ENCODE results near the gene TMEM245.
"Not testable (repeated sequence)": the region's sequence is repeated elsewhere in the genome, so short reads cannot be mapped to it uniquely, and the experiment has no call there.

The TMEM245 gene

DNA sequence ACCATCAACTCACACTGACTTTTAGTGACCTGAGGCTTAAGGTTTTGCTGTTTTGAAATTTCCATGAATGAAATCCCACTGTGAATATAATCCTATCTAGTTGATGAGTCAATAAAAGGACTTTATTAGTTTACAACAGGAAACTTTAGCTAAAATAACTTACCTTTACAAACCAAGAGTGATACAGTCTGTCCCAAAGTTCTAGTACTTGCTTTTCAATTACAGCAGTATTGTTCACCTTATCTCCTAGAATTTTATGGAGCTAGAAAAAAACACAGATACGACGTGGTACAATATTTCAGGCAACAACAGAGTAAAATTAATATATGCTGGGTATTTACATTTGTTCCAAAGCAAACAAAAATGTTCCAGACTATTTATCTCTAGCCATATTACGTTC, 59.6 kb downstream of the TMEM245 start:
- DNase-seq, result no peak

DNA sequence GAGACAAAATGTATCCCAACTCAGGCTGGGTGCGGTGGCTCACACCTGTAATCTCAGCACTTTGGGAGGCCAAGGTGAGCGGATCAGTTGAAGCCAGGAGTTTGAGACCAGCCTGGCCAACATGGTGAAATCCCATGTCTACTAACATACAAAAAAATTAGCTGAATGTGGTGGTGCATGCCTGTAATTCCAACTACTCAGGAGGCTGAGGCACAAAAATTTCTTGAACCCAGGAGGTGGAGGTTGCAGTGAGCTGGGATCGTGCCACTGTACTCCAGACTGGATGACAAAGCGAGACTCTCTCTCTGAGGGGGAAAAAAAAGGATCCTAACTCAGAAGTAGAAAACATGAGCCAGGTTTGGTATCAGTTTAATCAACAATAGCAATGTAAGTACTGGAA, 66.6 kb downstream of the TMEM245 start:
- not testable (repeated sequence) for DNase-seq

DNA sequence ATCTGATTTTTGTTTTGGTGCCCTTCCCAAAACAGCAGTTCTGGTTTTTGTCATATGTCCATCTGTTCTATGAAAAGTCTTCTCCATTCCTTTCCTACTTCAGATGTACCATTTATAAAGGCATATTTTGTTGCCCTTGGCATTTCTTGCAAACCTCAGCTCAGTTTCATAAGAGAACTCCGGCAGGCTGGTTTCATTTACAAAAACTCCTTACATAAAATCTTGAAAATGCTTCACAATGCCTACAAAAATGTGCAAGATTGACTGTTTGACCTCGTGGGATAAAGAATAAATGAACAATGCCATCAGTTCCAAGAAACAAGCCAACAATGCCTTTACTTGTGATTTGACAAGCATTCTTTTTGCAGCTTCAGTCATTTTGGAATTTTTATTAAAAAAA, 67.3 kb downstream of the TMEM245 start:
- no peak for DNase-seq

DNA sequence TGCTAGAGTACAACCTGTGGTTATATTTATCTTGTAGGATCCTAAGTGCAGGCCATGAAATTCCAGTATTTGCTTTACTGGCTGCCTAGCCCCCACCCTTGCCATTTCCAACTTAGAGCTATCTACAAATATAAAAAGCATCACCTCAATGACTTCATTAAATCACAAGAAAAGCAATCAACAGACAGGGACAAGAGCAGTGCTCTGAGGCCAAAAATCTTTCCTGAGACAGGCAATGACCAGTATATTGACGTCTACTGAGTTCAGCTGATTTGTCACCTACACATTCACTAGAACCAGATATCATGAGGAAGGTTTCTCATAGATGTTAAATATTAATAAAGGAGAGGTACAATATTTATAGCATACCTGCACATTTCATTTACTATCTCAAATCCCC, 68.0 kb downstream of the TMEM245 start:
- DNase-seq, result no peak

DNA sequence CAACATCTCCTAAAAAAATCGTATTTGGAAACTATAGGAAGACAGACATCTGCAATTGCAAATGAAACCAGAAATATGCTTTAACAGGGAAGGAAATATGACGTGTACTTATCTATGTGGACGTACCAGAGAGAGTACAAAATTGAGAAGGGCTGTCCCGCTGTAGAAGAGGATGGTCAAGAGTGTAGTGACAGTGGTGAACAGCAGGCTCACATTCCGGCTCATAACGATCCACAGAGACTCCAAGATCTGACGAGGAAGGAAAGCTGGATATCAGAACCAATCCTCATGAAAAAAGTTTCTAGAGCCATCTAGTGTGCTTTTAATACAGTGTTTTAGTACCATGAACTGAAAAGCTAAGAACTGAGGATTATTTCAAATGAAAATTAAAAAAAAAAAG, 69.3 kb downstream of the TMEM245 start:
- no peak for DNase-seq

DNA sequence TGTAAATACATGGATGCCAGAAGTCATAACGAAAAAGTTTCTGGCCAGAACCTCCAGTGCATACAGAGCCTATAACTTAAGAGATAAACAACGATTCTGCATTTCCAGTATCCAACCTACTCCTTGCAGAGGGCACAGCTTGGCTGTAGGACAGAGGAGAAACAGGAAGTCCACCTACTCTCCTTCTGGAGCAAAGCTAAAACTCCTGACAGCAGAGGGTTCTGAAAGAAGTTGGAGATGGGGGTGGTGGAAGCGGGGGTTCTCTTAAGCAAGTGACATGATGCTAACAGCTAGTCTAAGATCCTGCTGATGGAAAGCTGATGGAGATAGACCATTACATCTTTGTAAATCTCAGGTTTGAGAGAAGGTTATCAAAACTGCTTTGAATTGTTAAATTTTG, 70.9 kb downstream of the TMEM245 start:
- DNase-seq, result no peak

DNA sequence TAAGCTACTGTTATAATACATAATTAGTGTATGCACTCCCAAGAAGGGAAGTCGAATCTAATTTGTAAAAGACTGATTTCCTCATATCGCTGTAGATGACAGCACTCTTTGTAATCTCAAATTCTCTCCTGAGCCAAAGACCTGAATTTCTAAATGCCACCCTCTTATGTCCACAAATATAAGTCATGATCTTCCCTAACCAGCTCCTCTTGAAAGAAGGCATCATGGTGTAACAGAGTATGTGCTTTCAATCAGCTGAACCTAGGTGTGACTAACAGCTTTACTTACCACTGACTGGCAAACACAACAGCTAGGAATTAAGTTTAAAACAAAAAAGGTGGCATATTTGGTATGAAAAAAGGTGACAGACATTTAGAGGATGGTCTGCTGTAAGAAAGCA, 72.5 kb downstream of the TMEM245 start:
- no peak for DNase-seq

DNA sequence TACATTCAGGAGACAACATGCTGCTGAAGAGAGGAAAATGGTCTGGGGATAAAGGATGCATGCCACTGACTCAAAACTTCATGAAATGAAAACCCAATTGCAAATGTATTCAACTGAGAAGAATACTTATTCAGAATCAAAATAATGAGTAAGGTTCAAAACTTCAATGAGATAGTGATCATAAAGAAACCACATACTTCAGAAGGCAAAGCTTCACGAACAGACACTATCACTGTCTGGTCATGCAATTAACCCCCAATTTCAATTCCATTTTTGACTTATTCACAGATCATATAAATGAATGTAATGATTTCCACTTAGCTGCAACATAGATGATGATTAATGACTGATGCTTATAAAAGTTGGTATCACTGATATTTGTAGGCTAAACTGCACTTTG, 73.4 kb downstream of the TMEM245 start:
- no peak for DNase-seq

DNA sequence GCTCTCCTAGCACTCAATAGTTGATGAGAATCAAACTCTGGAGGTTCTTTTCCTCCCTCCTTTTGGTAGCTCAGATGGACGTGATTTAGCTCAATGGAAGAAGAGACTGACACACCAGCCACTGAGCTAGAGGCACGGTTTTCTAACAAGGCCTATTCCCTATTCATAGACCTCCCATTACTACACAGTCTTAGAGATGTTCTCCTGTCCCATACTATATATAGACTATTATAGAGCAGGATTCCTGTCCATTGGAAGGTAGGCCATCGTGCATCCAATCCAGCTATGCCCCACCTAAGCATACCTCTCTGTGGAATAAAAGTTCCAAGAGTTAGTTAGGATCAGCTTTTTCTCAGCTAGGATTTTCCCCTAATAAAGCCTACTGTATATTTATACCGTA, 76.2 kb downstream of the TMEM245 start:
- DNase-seq, result no peak

DNA sequence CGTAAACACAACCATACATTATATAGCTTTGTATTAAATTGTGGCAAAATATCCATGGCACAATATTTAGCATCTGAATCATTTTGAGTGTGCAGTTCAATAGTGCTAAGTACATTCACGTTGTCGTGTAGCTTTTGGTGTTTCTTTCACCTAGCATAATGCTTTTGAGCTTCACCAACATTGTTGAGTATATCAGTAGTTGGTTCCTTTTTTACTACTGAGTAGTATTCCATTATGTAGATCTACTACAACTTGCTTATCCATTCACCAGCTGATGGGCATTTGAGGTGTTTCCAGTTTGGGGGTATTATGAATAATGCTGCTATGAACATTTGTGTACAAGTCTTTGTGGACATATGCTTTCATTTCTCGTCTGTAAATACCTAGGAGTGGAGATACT, 79.2 kb downstream of the TMEM245 start:
- no peak for DNase-seq

DNA sequence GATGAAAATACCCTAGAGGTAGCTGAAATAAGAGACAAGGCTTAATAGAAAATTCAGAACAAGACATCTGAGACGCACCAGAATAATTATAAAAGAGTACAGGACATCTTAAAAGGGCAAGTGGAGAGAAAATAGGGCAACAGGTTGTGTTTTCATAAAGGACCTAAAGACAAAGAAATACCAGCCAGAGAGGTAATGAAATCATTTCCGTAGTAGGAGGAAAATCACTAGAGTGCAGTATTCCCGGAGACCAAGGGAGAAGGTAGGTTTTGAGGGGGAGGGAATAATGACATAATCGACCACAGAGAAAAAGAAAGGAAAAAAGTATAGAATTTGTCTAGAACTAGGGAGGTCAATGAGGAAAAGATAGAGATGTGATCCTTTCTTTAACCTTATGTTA, 80.2 kb downstream of the TMEM245 start:
- no peak for DNase-seq

DNA sequence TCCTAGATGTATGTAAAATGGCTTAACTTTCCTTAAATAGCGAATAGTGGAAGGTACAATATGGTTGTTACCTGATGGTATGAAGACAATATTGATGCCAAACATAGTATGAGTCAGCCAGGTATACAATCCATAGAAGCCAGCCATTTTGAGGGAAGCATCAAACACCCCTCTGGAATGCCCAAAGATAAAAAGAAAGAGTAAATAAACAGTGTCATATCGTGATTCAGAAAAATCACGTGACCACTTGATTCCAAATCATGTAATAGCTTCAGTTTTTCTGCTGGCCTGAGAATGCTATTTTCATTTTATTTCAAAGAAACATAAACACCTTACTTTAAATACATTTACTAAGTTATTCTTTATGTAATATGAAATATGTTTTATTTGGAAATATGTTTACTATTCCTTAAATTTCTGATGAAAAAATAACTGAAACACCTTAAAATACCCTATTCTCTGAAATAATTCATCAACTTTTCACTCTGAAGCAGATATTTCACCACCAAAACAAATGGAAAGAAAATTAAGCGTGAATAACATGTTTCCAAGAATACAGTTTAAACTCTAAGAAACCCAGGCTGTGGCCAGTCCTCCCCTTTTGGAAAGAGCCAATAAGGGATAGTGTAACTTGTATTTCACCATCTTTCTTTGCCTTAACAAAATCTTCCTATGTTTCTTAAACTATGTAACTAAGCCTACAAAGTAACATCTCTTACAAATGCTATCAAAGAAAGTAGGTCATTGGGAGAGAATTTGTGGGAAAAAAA, 81.6 kb downstream of the TMEM245 start:
- DNase-seq, result no peak

DNA sequence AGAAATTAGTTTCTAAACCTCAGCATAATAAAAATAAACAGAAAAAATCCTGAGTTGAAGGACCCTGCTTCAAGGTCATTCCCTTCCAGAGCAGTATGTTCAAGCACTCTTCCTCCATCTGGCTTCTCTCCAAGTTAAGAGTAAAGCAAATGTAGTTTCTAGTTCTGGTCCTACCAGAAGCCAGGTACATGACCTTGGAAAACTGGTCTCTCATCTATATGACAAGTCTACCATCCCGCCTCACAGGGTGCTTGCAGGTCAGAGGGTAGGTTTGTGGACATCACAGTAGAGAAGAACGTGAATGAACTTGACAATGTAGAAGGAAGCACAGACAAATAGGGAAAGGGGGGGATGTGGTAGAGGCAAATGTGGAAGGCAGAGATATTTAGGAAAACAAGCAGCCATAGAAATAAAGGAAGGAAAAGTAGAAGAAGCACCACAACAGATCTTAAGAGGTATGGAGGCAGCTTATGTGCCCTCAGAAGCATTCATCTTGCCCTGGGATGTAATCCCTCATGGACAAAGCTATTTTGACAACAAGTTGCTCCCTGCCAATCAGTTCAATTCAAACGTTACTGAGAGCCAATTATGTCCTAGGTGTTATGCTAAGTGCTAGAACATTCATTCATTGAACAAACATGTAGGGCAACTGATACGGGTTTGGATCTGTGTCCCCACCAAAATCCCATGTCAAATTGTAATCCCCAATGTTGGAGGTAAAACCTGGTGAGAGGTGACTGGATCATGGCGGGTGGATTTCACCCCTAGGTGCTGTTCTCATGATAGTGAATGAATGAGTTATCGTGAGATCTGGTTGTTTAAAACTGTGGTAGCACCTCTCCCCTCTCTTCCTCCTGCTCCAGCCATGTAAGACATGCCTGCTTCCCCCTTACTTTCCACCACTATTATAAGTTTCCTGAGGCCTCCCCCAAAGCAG, 82.7 kb downstream of the TMEM245 start:
- no peak for DNase-seq

DNA sequence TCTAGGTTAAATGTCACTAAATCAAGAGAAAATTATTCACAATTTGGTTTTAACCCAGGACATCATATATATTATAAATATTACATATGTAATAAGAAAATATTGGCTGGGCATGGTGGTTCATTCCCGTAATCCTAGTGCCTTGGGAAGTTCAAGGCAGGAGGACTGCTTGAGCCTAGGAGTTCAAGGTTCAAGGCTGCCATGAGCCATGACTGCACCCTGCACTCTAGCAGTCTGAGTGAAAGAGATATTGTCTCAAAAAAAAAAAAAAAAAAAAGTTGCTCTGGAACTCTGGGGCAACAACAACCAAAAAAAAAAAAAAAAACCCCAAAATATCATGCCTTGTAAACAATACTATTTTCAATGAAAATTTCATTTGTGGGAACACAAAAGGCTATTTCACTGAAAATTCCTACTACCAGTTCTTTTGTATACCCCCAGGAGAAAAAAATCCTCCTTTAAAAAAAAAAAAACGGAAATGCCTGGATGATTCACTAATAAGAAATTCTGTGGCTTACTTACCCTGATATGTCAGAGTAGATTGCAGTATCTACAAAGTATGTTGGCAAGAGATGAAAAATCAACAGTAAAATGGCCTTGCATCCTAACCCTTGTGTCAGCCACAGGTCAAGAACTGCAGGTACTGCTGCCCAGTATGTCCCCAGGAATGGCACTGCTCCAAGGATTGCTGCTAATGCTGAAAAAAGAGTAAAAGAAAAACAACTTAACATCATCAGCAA, 83.9 kb downstream of the TMEM245 start:
- no peak for DNase-seq

DNA sequence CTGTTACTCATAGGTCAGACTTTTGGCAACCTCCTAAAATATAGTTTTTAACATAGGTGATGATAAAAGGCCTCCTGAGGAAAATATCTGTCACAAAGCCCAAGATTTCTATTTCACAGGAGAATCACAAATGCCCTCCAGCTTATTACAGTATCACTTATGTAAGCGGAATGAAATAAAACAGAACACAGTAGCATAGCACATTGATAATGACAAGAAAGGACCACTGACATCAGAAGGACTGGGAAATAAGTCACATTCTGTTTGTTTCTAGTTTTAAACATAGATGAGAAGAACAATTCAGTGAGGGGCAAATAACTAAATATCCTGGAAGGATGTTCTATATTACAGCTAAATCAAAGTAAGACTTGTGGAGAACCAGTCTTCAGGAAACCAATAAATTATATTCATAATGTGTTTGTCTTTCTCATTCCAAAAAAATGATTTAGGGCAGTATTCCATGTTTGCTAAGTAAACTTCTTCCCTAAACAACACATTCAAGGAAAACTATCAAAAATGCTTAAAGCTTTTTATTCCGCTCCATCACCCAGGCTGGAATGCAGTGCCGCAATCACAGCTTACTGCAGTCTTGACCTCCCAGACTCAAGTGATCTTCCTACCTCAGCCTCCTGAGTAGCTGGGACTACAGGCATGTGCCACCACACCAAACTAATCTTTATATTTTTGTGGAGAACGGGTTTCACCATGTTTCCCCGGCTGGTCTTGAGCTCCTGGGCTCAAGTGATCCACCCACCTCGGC, 85.6 kb downstream of the TMEM245 start:
- DNase-seq, result no peak

DNA sequence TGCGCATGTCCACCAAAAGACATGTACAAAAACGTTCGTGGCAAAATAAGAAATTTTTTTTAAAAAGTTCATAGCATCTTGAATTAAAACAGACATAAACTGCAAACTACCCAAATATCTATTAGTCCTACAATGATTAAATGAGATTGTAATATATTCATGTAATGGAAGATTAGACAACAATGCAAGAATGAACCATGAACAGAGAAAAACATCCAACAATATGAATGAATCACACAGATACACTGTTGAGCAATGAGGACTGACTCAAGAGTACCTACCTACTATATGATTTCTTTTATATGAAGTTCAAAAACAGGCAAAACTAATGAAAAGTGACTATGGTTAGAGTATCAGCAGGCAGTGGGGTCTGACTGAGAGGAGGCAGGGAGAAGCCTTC, 88.5 kb downstream of the TMEM245 start:
- no peak for DNase-seq

DNA sequence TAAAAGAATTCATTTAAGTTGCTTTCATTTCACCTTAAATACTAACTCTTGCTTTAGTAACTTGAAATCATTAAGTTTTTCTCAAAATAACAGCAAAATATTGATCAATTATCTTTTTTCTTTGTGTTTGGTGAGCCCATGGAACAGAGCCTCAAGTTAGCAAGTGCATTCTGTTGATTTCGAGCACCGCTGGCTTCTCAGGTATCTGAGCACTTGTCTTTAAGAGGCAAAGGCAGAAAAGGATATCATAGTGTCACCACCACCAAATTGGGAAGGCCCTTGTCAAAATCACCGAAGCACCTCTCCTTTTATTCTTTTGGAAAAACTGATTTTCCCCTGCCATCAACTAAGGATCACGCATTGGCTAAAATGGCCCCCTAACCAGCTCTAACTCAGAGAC, 89.3 kb downstream of the TMEM245 start:
- no peak for DNase-seq

DNA sequence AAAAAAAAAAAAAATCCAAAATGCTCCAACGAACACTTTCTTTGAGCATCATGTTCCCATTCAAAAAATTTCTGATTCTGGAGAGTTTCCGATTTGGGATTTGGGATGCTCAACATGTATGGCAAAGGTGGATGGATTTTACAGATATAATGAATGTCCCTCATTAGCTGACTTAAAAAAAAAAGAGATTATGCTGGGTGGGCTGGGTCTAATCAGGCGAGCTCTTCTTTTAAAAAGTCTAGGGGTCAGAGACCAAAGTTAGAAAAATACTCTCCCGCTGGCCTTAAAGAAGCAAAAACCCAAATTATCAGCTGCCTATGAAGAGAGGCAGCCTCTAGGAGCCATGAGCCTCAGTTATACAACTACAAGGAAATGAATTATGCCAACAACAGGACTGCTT, 91.3 kb downstream of the TMEM245 start:
- DNase-seq, result no peak

DNA sequence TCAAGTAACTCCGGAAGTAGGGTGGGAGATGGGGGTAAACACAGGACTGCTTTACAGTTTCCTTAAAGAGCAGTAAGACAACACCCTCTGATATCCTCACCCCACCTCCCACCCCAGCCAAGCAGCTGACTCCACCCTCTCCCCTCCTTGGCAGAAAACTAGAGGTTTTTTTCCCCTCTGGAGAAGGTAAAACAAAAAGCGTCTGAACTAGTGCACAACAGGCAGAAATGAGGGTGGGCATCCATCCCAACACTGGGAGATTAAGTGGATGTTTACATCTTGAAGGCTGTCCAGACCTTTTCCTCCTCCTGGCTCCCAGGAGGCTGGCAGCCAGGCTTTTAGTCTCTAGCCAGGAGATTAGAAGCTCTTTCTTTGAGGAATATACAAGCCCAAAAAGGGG, 92.6 kb downstream of the TMEM245 start:
- DNase-seq, result no peak

DNA sequence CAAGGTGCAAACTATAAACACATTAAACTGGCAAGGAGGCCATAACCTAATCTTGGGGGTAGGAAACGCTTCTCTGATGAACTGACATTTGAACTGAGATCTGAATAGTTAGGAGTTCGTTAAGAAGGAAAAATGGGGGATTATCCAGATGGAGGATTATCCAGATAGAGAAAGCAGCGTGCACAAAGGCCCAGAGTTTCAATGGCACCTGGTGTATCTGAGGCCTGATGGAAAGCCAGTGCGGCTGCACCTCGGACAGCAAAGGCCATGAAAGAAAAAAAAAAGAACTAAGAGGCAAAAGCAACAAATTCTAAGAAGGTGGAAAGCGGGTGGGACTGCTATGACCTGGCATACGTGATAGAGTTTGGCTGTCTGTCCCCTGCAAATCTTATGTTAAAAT, 93.4 kb downstream of the TMEM245 start:
- DNase-seq, result no peak

DNA sequence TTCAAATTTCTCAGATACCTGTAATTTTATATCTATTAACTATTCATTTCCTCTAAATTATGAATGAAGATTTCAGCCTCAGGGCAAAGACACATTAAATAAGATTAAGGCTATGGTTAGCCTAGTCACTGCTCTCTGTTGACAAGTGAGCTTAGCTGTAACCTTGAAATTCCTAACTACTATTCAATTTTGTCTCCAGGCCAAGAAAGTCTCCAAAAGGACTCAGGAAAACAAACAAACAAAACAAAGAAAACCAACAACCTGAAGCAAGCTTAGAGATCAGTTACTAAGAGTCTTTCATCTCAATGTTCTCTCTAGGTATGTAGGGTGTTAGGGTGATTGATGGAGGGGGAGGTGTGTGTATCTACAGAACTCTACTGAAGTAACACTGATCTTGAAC, 96.9 kb downstream of the TMEM245 start:
- DNase-seq, result no peak

DNA sequence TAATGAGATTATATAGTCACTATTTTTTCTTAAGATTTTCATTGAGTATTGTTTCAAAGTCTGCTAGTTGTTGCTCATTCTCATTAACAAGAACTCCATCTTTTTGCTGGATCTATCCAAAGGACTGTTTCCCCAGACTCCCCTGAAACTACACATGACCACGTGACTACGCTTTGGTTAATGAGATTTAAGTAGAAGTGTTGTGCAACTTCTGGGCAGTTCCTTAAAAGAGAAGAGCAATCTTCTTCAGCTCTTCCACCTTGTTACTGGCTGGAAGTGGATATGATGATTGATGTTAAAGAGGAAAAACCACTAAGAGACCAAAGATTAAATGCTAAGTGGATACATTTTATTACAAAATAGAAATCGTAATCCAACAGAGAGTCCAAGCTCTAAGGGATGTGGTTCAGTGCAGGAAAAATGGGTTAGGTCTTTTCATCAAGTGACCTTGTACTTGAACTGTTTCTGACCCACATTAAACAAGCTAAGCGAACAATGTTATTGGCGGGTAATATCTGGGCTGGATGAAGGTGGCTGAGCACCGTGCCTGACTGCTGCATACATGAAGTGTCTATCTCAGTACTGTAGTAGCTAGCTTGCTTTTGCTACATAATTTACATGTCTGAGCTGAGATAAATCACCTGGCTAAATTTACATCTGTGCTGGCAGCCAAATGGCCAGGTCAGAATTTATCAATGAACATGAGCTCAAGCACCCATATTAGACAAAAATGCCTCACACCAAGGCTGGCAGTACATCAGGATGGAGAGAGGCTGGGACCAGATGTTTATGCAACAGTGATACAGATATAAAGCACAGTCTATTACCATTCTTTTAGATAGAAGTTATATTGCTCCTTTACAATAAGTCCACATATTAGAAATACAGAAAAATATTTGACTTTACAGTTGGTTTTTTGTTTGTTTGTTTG, 98.9 kb downstream of the TMEM245 start:
- DNase-seq, result no peak
